Large intestine (tissue), 3 donors: ENCODE data around the gene PSMB7. TPM values are rescaled to one million over a fixed set of nuclear protein-coding genes. Genes with fewer than 3 reads are reported as not detected.
A peak's percentile ranks its signal among the peaks of the same experiment; 100 is the strongest.

ENCODE experiments used
- DNase-seq, 2 donors: peaks; one replicate each; pipeline versions ENCODE4 v3.0.0 to v3.0.0-alpha.2; 2013
- H3K27ac ChIP-seq: one replicate; pipeline ENCODE4 v1.5.1; 2013; ENCODE audit warnings: low read length
- H3K27me3 ChIP-seq: 2 replicates; pipeline ENCODE4 v1.6.1; 2013; ENCODE audit warnings: low read length; ENCODE audit not compliant: control insufficient read depth, insufficient read depth
- H3K36me3 ChIP-seq: 2 replicates; pipeline ENCODE4 v1.6.1; 2013; ENCODE audit warnings: low read length; ENCODE audit not compliant: control insufficient read depth, insufficient read depth
- H3K4me1 ChIP-seq: one replicate; pipeline ENCODE4 v1.6.1; 2013; ENCODE audit warnings: low read length; ENCODE audit not compliant: control insufficient read depth, insufficient read depth
- H3K4me3 ChIP-seq: one replicate; pipeline ENCODE4 v1.5.1; 2013; ENCODE audit warnings: low read length
- H3K9me3 ChIP-seq: one replicate; pipeline ENCODE4 v1.6.1; 2013; ENCODE audit warnings: mild to moderate bottlenecking, low read depth, low read length, moderate library complexity; ENCODE audit not compliant: control insufficient read depth
- WGBS: methylation state at CpG from one replicate; pipeline ENCODE4 v1.1.5; 2013; ENCODE audit warnings: low lambda C conversion rate; ENCODE audit not compliant: insufficient coverage; 5-methylcytosine and 5-hydroxymethylcytosine counted together
- polyA plus RNA-seq: library from polyadenylated mRNA; unstranded; fragments of 120-200 nt; gene quantifications from one replicate; pipeline ENCODE4 v1.2.1, GENCODE V29; 2013

Gene PSMB7
- polyA plus RNA-seq, 1 donor, result 148 TPM

- no peaks in the 10 kb centered on the region for H3K27me3 ChIP-seq
- DNase-seq, result no peak
- H3K27ac ChIP-seq, result no peak overlapping the region
- no peaks in the 10 kb centered on the region for H3K9me3 ChIP-seq
- H3K36me3 ChIP-seq, result peaks cover 64% of the 10 kb centered on the region
- WGBS, result no CpG with 5 or more reads among the region's 9 CpGs
- no peak overlapping the region for H3K4me3 ChIP-seq
- H3K4me1 ChIP-seq, result no peaks in the 10 kb centered on the region
Observed at GRCh38 chr9:124327491-124327890, 87.8 kb downstream of the PSMB7 start.

DNA sequence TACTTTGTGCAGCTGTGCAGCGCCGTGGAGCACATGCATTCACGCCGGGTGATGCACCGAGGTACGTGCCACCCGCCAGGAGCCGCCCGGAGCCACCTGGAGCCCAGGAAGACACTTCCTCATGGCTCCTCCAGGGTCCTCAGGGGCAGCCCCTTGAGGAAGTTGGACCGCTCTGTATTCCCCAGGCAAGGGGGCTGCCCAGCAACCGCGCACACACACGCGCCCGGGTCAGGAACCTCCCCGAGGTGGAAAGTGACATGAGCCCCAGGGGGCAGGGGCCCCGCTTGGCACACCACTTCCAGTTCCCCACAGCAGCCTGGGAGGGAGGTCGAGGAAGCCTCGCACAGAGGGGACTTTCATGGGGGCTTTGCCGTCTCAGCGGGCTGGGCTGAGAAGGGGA lies 88.9 kb downstream of the PSMB7 start:
- WGBS, result no CpG with 5 or more reads among the region's 21 CpGs
- H3K27ac ChIP-seq, result no peak overlapping the region

DNA sequence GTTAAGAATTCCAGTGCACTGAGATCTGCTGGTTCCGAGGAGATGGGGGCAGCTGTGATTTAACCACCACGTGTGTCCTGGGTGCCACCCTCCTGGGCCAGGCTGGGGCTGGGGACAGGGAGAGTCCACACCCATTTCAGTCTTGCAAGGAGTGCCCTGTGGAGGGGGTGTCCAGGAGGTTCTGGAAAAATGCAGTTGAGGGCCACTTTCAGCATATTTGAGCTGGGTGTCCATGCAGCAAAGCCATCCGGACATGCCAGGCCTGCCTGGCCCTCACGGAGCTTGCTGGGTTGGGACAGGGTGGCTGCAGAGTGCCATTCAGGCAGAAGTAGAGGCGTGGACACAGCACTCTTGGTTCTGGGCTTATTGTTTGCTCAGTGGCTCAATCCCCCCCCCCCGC lies 89.4 kb downstream of the PSMB7 start:
- no CpG with 5 or more reads among the region's 6 CpGs for WGBS
- no peak overlapping the region for H3K27ac ChIP-seq
- no peaks in the 10 kb centered on the region for H3K9me3 ChIP-seq
- no peaks in the 10 kb centered on the region for H3K27me3 ChIP-seq
- peaks cover 73% of the 10 kb centered on the region for H3K36me3 ChIP-seq
- no peak overlapping the region for H3K4me3 ChIP-seq
- no peak for DNase-seq
- H3K4me1 ChIP-seq, result no peaks in the 10 kb centered on the region

More for the DNA sequence above, 88.9 kb downstream of the PSMB7 start:
- peaks cover 71% of the 10 kb centered on the region for H3K36me3 ChIP-seq
- H3K4me3 ChIP-seq, result no peak overlapping the region
- H3K27me3 ChIP-seq, result no peaks in the 10 kb centered on the region
- no peaks in the 10 kb centered on the region for H3K9me3 ChIP-seq
- no peaks in the 10 kb centered on the region for H3K4me1 ChIP-seq
- no peak for DNase-seq

- no peak for DNase-seq
- Histone ChIP-seq H3K27me3 (no peaks in the 10 kb centered on the region), H3K4me1 (no peaks in the 10 kb centered on the region), H3K27ac (no peak overlapping the region), H3K4me3 (no peak overlapping the region), H3K9me3 (no peaks in the 10 kb centered on the region), H3K36me3 (peaks cover 57% of the 10 kb centered on the region)
- 80% methylated on average over 2 of the region's 10 CpGs for WGBS
Observed at GRCh38 chr9:124323904-124324303, 91.3 kb downstream of the PSMB7 start.

- DNase-seq, result no peak
- WGBS, result 95% methylated on average over 4 of the region's 18 CpGs
- Histone ChIP-seq H3K27ac (no peak overlapping the region), H3K36me3 (peaks cover 47% of the 10 kb centered on the region), H3K4me1 (no peaks in the 10 kb centered on the region), H3K9me3 (no peaks in the 10 kb centered on the region), H3K4me3 (no peak overlapping the region), H3K27me3 (no peaks in the 10 kb centered on the region)
Observed at GRCh38 chr9:124322618-124323432, 92.4 kb downstream of the PSMB7 start.

- H3K36me3 ChIP-seq, result peaks cover 42% of the 10 kb centered on the region
- H3K4me1 ChIP-seq, result no peaks in the 10 kb centered on the region
- H3K27me3 ChIP-seq, result no peaks in the 10 kb centered on the region
- no peak overlapping the region for H3K27ac ChIP-seq
- no peaks in the 10 kb centered on the region for H3K9me3 ChIP-seq
- no peak overlapping the region for H3K4me3 ChIP-seq
- WGBS, result no CpG with 5 or more reads among the region's 4 CpGs
- DNase-seq, result no peak
Observed at GRCh38 chr9:124321935-124322334, 93.3 kb downstream of the PSMB7 start.

- Histone ChIP-seq H3K9me3 (no peaks in the 10 kb centered on the region), H3K4me3 (no peak overlapping the region), H3K4me1 (no peaks in the 10 kb centered on the region), H3K36me3 (peaks cover 42% of the 10 kb centered on the region), H3K27ac (no peak overlapping the region), H3K27me3 (no peaks in the 10 kb centered on the region)
- WGBS, result no CpG with 5 or more reads among the region's 12 CpGs
- no peak for DNase-seq
Observed at GRCh38 chr9:124321416-124321815, 93.8 kb downstream of the PSMB7 start.

DNA sequence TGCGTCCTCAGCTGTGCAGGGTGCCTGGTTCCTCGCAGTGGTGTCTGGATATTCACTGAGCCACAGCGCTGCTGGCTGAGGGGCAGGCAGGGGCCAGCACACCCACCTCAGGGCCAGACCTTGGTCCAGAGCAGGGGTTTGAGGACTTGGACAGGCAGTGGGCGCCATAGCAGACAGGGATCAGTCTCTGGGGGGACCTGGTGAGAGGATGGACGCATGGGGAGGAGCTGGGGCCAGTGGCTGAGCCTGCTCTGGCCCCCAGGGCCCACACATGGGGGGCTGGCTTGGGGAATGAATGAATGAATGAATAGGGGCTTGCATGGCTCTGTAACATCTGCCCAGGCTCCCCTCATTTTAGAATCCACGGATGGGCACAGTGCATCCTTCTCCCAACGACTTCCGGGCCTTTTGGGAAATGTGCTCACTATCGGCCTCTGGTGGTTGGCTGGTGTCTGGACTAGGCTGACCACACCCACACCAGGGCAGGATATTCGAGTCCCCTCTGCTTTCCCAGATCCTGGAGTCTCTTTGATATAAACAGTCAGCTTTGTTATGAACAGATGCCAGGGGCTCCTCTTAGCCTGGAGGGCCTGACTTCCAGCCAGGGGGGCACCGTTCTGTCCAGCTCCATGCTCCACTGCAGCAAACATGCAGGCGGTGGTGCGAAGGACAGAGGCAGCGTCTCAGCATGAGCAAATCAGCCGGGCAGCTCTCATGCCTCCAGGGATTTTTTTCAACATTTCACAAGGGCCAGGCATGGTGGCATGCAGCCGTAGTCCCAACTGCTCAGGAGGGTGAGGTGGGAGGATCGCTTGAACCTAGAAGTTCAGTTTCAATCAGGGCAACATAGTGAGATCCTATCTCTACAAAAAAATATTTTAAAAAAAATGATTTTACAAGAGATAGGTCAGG lies 94.9 kb downstream of the PSMB7 start:
- H3K9me3 ChIP-seq, result no peaks in the 10 kb centered on the region
- H3K4me3 ChIP-seq, result no peak overlapping the region
- WGBS, result 40% methylated on average over 1 of the region's 17 CpGs
- no peaks in the 10 kb centered on the region for H3K4me1 ChIP-seq
- no peak overlapping the region for H3K27ac ChIP-seq
- H3K36me3 ChIP-seq, result peaks cover 47% of the 10 kb centered on the region
- no peaks in the 10 kb centered on the region for H3K27me3 ChIP-seq
- DNase-seq, result peak; percentile 24 to 40

- no peak overlapping the region for H3K4me3 ChIP-seq
- H3K36me3 ChIP-seq, result peaks cover 48% of the 10 kb centered on the region
- no peaks in the 10 kb centered on the region for H3K4me1 ChIP-seq
- 100% methylated on average over 1 of the region's 16 CpGs for WGBS
- no peaks in the 10 kb centered on the region for H3K9me3 ChIP-seq
- no peaks in the 10 kb centered on the region for H3K27me3 ChIP-seq
- H3K27ac ChIP-seq, result no peak overlapping the region
- no peak for DNase-seq
Observed at GRCh38 chr9:124315882-124316281, 99.4 kb downstream of the PSMB7 start.

DNA sequence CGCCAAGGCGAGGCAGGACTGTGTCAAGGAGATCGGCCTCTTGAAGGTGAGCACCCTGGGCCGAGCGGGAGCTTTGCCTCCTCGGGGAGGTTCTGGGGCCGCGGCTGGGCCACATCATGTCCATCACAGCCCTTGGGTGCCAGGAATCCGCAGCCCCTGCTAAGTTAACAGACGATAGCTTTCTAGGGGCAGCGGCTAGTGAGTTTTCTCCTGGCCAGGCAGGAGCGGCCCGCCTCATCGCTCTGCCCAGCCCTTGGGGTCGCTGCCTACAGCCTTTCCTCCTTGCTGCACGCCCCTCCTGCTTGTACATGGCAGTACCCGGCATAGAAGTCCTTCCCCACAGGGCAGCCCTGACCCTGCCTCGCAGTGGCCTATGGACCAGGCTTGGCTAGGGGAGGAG lies 101.3 kb downstream of the PSMB7 start:
- no peak for DNase-seq
- Histone ChIP-seq H3K4me3 (no peak overlapping the region), H3K27me3 (no peaks in the 10 kb centered on the region), H3K36me3 (peaks cover 56% of the 10 kb centered on the region), H3K4me1 (no peaks in the 10 kb centered on the region), H3K27ac (no peak overlapping the region), H3K9me3 (no peaks in the 10 kb centered on the region)
- no CpG with 5 or more reads among the region's 18 CpGs for WGBS
